Cerebellar cortex (tissue), 1 donor: ENCODE data around the gene SMIM20.
"Not testable (repeated sequence)": the region's sequence is repeated elsewhere in the genome, so short reads cannot be mapped to it uniquely, and the experiment has no call there.

Source experiments
- DNase-seq: peaks from one replicate; pipeline ENCODE4 v3.0.0-alpha.2; 2015; ENCODE audit warnings: low spot score

The SMIM20 gene

DNA sequence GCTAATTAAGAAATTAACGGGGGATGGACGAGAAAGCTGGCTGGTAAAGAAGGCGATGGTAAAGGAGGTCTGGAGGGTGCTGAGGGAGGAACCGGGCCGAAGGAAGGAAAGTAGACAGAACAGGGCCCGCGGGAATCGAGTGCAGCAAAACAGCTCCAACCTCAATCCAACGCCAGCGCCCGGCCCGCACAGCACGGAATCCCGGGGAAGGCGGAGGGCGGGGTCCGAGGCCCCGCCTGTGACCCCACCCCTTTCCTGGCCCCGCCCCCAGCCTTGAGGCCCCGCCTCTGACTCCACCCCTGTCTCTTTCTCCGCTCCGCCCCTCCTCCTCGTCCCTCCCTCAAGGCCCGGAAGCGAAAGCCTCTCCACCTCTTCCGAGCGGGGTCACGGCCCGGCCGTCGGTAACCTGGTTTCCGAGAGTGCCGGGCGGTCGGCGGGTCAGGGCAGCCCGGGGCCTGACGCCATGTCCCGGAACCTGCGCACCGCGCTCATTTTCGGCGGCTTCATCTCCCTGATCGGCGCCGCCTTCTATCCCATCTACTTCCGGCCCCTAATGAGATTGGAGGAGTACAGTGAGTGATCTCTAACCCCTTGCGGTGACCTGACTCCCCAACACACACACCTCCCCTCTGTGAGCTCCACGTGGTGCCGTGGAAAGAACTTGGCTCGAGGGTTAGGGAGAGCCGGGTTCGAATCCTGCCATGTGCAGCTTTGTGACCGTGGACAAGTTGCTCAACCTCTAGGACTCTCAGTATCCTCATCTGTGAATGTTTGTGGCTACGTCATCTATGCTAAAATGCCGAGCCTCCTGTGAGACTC is at the start of gene SMIM20:
Gene SMIM20, plus strand, starts transcription at position 370 of the 819 bp plus-strand sequence. Its CDS starts 94 bp downstream, at position 464.
- DNase-seq, result peak; percentile 94

DNA sequence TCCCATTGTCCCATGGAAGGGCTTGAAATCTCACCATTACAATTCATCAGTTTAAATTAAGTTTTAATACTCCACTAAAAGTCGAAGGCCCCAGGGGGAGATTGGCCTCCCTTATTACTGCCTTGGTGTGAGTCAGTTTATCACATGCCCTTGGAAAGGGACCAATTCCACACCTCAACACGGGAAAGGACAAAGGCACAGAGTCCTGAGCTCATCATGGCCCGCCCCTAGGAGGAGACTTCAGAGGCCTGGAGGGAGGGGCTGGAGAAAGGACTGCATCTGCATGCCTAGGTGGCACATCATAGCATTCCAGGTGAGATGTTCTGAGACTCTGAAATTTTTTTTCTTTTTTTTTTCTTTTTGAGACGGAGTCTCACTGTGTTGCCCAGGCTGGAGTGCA is 48.4 kb upstream of the SMIM20 start:
- no peak for DNase-seq

DNA sequence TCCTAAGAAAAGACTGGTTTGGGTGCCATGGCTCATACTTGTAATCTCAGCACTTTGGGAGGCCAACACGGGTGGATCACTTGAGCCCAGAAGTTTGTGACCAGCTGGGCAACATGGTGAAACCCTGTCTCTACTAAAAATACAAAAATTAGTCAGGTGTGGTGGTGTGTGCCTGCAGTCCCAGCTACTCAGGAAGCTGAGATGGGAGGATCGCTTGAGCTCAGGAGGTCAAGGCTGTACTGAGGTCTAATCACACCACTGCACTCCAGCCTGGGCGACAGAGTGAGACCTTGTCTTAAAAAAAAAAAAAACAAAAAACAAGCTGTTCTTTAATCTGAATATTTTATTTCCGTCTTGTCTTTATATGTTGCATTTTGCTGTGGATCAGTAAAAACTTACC is 47.6 kb upstream of the SMIM20 start:
- not testable (repeated sequence) for DNase-seq

DNA sequence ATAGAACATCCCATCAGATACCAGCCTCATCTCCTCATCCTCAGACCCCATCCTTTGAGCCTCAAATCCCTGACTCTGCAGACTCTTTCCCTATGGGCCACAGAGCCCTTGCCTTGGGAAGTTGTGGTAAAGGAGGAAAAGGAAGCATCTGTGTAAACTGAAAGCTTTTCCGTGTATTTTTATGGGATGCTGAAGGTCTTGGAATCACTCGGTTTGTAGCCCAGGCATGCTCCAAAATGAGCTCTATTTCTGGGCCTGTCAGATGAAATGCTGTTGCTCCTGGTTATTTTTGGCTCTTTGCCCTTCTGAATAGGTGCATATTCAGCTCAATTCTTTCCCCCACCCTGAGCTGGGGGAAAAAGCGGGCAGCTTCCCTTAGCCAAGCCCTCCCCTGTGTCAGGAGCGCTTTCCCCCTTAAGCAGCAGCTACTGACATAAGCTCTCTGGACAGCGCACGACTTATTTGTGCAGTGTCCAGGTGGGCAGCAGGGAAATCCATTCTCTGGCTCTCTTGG is 46.2 kb upstream of the SMIM20 start:
- DNase-seq, result no peak

DNA sequence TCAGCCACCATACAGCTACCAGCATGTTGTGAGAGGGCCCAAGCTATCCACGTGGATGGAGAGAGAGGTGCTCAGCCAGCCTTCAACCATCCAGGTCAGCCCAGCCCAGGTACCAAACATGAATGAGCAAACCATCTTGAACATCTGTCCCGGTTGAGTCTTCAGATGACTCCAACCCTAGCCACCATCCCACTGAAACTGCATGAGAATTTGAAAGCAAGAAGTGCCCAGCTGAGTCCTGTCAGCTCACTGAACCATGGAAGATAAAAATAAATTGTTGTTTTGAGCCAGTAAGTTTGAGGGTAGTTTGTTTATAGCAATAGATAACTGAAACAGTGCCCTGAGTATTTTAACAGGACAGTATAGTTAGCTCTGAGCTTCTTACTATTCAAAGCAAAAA is 43.9 kb upstream of the SMIM20 start:
- DNase-seq, result no peak

DNA sequence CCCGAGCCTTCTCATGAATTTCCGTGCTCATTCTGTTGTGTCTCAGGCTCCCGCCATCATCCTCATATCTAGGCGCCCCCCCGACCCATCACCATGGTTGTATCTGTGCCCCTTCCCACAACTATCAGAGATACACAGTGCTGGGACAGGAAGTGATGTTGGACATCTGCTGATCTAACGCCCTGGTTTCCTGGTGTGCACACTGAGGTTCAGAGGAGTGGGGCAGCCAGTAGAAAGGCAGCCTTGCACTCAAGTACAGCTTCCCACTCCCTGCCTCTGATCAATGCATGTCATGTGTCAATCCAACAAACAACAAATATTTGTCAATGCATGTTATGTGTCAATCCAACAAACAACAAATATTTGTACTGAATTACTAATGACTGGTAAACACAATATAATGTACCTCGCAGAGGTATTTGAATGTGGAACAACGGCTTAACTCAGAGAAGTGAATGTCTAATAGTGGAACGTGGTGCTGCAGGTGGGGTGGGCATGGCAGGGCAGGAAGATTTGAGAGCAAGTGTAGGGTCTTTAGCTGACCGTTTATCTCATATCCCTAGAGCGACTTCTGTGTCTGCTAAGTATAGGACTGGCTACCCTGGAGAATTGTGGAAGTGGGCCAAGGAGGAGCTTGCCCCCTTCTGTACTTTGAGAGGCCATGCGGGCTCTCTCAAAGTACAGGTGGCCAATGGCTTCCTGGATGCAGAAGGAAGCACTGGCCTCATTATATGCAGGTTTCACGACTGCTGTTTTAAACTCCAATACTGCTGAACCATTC is 41.0 kb upstream of the SMIM20 start:
- DNase-seq, result no peak

DNA sequence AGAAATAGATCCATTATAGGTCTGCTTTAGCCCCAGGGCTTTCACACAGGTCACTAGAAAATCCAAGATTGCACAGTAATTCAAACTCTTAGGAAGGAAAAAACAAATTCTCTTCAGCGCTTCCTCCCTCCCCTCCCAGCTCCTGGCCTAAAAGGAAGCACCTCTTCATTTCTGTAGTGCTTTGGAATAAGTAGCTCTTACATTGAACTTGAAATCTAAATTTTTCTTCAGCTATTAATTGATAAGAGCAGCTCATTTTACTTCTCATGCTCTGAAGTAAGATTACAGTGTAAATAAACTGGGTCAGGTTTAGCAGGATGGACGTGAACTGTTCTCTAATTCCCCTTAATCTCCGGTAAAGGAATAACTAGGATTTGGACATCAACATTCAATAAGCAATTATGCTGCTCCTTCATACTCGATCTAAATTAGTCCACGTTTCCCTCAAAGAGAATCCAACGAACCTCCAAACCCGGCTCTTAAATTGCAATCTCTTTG is 40.3 kb upstream of the SMIM20 start:
- no peak for DNase-seq

DNA sequence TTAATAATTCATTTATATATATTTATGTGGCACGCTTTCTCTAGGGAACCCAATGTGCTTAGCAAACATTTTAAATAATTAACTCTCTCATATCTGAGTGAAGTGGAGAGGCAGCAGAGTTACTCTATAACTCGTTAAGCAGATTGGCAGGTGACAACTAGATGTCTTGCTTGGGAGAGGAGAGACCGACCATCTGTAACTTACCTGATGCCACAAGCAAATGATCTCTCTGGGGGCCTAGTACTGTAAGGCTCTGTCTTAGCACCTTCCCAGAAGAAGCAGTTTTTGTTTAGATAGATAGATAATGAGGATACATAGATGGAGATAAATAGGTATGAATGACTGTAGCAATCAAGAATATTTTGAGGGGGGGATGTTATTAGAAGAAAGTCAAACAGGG is 39.4 kb upstream of the SMIM20 start:
- DNase-seq, result no peak

DNA sequence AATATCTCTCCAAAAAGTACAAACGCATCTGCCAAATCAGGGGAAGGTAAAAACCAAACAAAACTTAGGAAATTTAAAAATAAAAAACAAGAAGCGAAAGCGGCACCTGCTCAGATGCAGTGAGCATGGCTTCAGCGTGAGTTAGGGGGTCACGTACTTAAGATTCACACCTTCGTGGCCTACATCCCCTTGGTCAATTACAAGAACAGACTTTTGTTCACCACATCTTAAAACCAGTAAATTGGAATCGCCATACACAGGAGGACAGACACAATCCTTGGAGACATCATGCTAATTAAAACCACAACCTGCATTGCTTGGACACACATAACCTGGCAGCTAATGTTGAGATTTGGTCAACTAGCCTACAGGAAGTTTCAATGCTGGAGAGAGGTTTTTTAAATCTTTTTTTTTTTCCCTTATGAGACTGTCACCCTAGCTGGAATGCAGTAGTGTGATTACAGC is 38.7 kb upstream of the SMIM20 start:
- DNase-seq, result no peak

DNA sequence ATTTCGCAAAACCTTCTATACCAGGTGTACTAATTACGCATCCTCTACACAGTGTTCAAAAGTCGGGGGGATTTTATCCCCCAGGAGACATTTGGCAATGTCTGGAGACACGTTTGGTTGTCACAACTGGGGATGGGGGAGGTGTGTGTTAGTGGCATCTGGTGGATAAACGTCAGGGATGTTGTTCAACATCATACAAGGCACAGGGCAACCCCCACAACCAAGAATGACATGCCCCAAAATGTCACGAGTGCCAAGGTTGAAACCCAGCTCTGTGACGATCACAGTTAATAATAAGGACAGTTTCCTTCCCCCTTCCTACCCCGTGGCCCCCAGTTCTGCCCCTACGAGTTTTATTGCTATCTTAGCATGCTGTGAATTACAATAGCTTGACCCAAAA is 35.3 kb upstream of the SMIM20 start:
- DNase-seq, result no peak

DNA sequence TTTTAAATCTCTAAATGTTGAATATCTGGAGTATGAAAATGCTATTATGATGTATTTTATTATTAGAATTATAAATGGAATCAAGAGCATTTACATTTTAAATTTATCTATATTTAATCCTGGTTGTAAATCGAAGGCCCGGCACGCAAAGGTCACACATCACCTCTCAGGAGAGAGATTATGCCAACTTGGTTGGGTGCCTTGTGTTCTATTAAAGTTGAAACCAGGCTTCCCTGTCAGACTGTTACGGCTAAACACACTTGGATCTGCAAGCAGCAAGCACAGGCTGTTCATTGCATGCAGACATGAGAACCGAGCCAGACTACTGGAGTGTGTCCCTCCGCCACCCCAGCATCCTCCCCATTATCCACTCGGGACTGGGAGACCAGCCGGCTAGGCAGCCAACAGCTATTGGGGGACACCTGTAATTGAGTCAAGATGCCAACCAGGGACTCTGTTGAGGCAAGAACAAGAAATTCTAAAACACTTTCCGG is 34.9 kb upstream of the SMIM20 start:
- no peak for DNase-seq

DNA sequence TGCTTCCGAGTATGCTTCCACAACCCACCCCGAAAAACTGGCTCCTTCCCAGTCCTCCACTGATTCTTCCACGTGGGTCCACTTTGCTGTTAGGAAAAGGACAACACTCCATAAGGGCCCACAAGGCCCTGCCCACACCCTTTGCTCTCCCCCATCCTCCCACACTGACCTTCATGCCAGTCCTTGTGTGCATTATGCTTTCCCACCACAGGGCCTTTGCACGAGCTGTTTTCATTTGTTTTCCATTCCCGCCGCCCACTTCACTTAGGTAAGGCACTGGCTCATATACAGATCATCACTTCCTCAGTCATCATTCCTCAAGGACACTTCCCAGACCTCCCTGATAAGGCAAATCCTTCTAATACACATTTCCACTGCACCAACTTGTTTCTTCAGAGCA is 34.4 kb upstream of the SMIM20 start:
- DNase-seq, result no peak

DNA sequence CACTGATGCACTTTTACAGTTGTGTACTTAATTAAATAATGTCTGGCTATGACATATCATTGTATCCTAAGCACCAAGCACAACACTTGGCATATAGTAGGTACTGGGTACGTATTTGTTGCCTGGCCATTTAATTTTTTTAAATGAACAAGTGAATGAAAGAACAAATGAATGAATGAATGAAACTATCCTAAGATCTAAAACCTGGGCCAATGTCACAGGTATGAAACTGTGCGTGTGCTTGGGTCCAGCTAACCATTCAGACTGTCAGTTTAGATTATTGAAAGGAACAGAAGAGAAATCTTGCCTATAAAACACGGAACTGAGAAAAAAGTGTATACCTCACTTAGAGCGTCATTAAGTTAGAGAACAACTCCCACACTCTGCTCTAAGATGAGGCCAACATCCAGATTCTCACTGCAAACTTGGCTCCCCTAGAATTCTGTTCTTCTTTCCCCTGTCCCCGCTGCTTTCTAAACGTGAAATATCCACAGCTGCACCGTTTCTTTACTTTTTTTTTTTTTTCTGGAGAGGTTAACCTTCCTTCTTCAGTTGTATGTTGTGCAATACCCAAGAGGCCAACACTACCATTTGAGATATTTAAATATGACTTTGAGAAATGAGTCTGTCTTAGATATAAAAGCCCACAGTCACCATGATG is 33.9 kb upstream of the SMIM20 start:
- DNase-seq, result no peak

DNA sequence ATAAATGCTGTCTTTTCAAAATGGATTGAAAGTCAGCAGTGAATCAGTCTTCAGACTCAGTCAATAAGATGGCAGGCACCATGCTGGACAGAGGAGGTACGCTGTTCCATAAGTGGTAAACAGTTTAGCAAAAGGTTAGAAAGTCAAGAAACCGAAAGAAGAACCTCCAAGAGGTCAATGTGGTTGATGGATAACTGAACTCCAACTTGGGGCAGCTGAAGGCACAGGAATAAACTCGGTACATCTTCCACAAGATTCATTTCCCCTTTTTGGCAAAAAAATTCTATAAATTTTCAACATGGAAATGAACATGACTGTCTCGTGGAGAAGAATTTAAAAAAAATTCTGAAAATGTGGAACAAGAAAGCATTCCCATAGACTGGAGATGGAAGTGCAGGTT is 32.8 kb upstream of the SMIM20 start:
- no peak for DNase-seq

DNA sequence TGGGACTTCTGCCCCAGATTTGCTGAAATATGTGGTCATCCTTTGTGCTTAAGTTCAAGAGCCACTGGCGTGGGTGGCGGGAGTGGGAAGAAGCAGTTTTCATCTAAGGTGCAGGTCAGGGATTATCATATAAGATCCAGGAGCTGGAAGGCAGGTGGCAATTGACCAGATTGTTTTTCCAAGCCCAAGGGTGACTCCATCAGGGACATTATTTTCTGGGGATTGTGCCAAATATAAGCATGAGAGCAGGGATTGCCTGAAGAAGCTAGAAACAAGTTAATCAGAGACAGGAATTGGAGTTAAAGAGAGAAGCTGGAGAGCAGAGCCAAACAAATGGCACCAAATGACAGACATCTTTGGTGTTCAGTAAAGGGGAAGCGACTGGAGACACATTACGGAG is 31.8 kb upstream of the SMIM20 start:
- DNase-seq, result peak; percentile 50

DNA sequence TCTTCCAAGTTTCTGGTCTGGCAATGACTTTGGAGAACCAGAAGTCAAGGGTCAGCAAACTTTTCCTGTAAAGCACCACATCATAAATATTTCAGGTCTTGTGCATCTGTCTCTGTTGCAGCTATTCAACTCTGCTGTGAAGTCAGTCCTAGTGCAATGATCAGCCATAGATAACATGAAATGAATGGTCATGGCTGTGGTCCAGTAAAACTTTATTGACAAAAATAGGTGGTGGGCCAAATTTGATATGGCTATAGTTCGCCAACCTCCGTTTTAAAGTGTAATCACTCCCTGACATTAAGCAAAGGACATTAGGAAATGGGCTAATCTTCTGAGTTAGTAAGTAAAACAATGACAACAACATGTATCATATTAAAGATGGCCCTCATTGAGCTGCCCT is 30.5 kb upstream of the SMIM20 start:
- DNase-seq, result no peak

DNA sequence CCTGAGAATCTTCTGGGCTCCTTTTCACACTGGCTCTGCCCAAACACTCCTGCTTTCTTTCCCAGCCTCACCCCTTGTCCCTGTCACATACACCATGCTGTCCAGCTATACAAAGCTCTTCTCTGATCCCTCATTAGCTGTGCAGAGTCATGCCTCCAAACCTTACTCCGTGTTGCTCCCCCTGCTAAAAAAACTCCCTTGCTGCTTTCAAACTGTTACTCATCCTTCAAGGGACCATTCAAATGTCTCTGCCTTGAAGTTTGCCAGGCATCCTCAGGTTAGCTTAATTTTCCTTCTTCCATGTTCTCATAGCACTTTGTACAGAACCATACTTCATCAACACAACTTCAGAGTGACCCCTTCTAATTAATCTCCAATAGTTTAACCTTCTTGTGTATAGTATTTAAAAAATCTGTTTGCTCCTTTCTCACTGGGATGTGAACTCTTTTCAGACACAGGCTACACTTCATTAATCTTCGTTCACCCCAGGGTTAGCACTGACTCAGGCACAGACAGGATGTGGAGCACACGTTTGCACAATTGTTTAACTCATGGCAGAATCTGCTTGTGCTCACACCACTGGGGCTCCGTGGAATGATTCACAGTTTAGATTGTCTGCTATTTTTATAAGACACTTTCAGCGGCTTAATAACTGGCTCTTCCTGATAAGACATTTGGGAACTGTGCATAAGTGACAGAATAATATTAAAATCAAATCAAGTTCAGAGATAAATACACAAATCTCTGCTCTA is 29.8 kb upstream of the SMIM20 start:
- no peak for DNase-seq

DNA sequence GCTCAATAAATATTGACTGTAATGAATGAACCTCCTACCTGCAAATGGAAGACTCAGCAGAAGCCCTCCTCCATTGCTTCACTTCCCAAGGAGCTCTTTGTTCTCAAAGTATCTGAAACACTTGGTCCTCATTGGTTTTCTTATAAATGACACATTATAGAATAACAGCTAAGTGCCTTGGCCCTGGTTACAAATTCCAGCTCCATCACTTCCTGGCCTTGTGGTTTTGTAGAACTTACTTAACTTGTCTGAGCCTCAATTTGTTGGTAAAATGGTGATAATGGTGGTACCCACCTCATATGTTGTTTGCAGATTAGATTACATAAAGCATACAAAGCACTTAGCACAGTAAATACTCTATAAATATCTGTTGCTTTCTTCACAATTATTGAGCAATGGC is 25.2 kb upstream of the SMIM20 start:
- DNase-seq, result no peak

DNA sequence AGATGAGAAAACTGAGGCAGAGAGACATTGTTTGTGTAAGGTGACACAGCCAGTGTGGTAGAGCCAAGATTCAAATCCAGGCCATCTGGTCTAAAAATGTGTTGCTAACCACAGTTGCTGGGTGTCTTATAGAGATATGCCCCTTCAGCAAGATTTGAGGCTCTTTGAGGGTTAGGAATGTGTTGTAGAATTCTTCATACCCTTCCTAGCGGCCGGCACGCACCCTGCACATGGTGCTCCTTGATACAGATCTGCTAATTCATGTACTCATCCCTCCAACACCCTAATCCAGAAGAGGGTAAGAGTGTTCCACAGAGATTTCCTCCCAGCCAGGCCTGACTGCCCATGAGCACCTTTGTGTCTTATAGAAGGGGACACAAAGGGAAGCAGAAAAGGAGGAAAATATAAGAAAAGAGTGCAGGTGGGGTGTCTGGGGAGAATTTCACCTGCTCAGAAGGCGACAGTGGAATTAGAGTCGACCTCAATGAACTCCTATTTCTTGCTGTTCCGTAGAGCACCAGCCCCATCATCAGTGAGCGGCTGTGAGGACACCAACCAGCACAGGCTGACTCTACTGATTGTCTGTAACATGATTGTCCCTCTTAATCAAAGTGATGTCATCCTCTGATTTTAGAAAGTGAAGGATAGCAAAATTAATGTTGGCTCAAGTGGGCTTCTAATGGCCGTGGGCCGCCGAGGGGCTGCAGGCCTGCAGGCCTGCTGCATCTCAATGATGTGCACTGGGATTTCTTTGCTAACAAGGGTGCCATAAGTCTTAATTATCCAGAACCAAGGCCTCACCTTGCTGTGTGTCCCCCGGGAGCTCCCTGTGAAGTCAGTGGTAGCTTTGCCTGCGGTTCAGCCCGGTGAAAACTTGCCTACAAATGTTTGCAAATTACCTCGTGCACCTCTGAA is 24.2 kb upstream of the SMIM20 start:
- no peak for DNase-seq
